Calu3 (cell line): ENCODE results near the gene COL4A2. TPM values are rescaled to one million over a fixed set of nuclear protein-coding genes. Genes with fewer than 3 reads are reported as not detected.

Experiments
- BruUV-seq: library from RNA; stranded (reverse); fragments of 400-500 nt; replicated peaks from 2 replicates; lab custom pipeline; 2021; lab: Mats Ljungman, UMichigan
- CTCF ChIA-PET: fragments of 300-600 bp; sonication (Branson Sonifier 250); formaldehyde crosslinking; loops from one replicate; lab custom pipeline; 2022; ENCODE audit warnings: antibody characterized with exemption; lab: Charles Lee
- DNase-seq: peaks from one replicate; pipeline ENCODE4 v3.0.0; 2022
- H3K27ac Mint-ChIP-seq: one replicate; pipeline ENCODE4 v1.8.0; 2022; ENCODE audit warnings: mixed read lengths; ENCODE audit not compliant: unreplicated experiment
- H3K27me3 Mint-ChIP-seq: one replicate; pipeline ENCODE4 v1.8.0; 2022; ENCODE audit warnings: mixed read lengths; ENCODE audit not compliant: unreplicated experiment
- H3K36me3 Mint-ChIP-seq: one replicate; pipeline ENCODE4 v1.8.0; 2022; ENCODE audit warnings: mild to moderate bottlenecking, moderate library complexity, mixed read lengths; ENCODE audit not compliant: insufficient read depth, unreplicated experiment
- H3K4me1 Mint-ChIP-seq: one replicate; pipeline ENCODE4 v1.8.0; 2022; ENCODE audit warnings: mild to moderate bottlenecking, low read depth, mixed read lengths; ENCODE audit not compliant: unreplicated experiment
- H3K4me3 Mint-ChIP-seq: one replicate; pipeline ENCODE4 v1.8.0; 2022; ENCODE audit warnings: mild to moderate bottlenecking, low read depth, moderate library complexity, mixed read lengths; ENCODE audit not compliant: unreplicated experiment
- H3K9me3 Mint-ChIP-seq: one replicate; pipeline ENCODE4 v1.8.0; 2022; ENCODE audit warnings: low read depth, mixed read lengths; ENCODE audit not compliant: unreplicated experiment
- intact Hi-C: fragments of 100-400 bp; cut with micrococcal nuclease; formaldehyde crosslinking; loops from one replicate; pipeline ENCODE4 v1.10.0; 2022; ENCODE audit not compliant: unreplicated experiment
- total RNA-seq: library from RNA; stranded (reverse); gene quantifications from 2 replicates; pipeline ENCODE4 v1.2.3, GENCODE V29; 2022
- TF ChIP-seq, protein P1 (sequence below): fragments of 200-600 bp; IDR thresholded peaks from one replicate; pipeline ENCODE4 v1.8.0; 2022; ENCODE audit warnings: antibody characterized with exemption; ENCODE audit not compliant: unreplicated experiment

Gene COL4A2
- total RNA-seq, 1 experiment from 2014 or later, result 0.42 TPM

DNA sequence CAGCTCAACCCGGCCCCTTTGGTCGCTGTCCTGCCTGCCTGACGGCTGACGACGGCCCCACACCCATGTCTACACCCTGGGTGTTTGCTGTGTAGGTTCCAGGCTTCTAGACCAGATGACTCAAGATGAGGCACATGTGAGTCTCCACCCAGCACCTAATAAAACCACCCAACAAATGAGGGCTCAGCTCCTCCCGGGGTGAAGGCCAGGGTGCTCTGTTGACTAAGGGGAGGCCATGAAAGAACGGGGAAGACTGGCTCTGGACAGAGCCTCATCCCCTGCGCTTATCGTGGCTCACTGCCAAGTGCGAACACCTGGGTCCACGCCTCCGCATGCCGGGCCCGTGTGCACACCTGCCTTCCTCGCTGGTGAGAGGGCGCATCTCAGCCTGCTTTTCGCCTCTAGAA is 39.6 kb downstream of the COL4A2 start:
- DNase-seq, result no peak
- BruUV-seq, result no TSS peak
- TF ChIP-seq, protein P1, sequence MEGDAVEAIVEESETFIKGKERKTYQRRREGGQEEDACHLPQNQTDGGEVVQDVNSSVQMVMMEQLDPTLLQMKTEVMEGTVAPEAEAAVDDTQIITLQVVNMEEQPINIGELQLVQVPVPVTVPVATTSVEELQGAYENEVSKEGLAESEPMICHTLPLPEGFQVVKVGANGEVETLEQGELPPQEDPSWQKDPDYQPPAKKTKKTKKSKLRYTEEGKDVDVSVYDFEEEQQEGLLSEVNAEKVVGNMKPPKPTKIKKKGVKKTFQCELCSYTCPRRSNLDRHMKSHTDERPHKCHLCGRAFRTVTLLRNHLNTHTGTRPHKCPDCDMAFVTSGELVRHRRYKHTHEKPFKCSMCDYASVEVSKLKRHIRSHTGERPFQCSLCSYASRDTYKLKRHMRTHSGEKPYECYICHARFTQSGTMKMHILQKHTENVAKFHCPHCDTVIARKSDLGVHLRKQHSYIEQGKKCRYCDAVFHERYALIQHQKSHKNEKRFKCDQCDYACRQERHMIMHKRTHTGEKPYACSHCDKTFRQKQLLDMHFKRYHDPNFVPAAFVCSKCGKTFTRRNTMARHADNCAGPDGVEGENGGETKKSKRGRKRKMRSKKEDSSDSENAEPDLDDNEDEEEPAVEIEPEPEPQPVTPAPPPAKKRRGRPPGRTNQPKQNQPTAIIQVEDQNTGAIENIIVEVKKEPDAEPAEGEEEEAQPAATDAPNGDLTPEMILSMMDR, result no peak
- intact Hi-C loops, result no loop called here
- peaks cover 12% of the 10 kb centered on the region for H3K4me1 Mint-ChIP-seq
- H3K27me3 Mint-ChIP-seq, result no peaks in the 10 kb centered on the region
- no peaks in the 10 kb centered on the region for H3K9me3 Mint-ChIP-seq
- CTCF ChIA-PET, result no interaction called here
- H3K27ac Mint-ChIP-seq, result no peak overlapping the region
- H3K4me3 Mint-ChIP-seq, result no peak overlapping the region
- H3K36me3 Mint-ChIP-seq, result peaks cover 6% of the 10 kb centered on the region

DNA sequence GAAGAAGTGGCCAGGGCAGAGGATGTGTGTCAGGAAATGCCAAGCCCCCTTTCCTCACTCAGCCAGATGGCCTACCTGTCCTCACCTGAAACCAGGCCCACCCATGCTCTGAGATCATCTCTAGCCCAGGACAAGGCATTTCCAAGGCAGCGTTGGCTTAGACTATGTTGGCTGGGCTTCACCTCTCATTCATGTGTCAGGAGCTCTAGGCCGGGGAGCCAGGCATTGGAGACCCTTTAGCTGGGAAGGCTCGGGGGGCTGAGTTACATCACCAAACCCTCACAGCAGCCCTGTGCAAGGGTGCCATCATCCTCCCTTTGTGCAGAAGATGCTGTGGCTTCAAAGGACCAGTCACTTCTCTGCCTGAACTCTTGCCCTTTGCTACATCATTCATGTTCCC is 40.0 kb downstream of the COL4A2 start:
- CTCF ChIA-PET, result no interaction called here
- peak overlapping the region; percentile 71 for H3K27ac Mint-ChIP-seq
- no peak overlapping the region for H3K4me3 Mint-ChIP-seq
- no peaks in the 10 kb centered on the region for H3K27me3 Mint-ChIP-seq
- peaks cover 6% of the 10 kb centered on the region for H3K36me3 Mint-ChIP-seq
- no TSS peak for BruUV-seq
- DNase-seq, result no peak
- H3K4me1 Mint-ChIP-seq, result peaks cover 12% of the 10 kb centered on the region
- intact Hi-C loops, result no loop called here
- no peaks in the 10 kb centered on the region for H3K9me3 Mint-ChIP-seq
- TF ChIP-seq, protein P1, result no peak

- H3K36me3 Mint-ChIP-seq, result peaks cover 6% of the 10 kb centered on the region
- CTCF ChIA-PET, result no interaction called here
- peak overlapping the region; percentile 71 for H3K27ac Mint-ChIP-seq
- H3K9me3 Mint-ChIP-seq, result no peaks in the 10 kb centered on the region
- DNase-seq, result peak; percentile 27
- intact Hi-C loops, result no loop called here
- TF ChIP-seq, protein P1, result no peak
- no TSS peak for BruUV-seq
- peaks cover 12% of the 10 kb centered on the region for H3K4me1 Mint-ChIP-seq
- no peaks in the 10 kb centered on the region for H3K27me3 Mint-ChIP-seq
- no peak overlapping the region for H3K4me3 Mint-ChIP-seq
These were observed 40.6 kb downstream of the COL4A2 start for GRCh38 chr13:110347535-110348308.

- BruUV-seq, result no TSS peak
- intact Hi-C loops, result no loop called here
- no peak for DNase-seq
- Mint-ChIP-seq H3K27ac (no peak overlapping the region), H3K36me3 (peaks cover 6% of the 10 kb centered on the region), H3K9me3 (no peaks in the 10 kb centered on the region), H3K27me3 (no peaks in the 10 kb centered on the region), H3K4me3 (no peak overlapping the region), H3K4me1 (peaks cover 12% of the 10 kb centered on the region)
- CTCF ChIA-PET, result no interaction called here
- TF ChIP-seq, protein P1, result no peak
These were observed 41.4 kb downstream of the COL4A2 start for GRCh38 chr13:110348309-110349105.
